Stimulated activated CD4-positive, alpha-beta T cell treated with anti-CD3 and anti-CD28 coated beads, Interleukin-12 subunit alpha, Interleukin-12 subunit beta, amount 100 ng/mL, for 24 hours (primary cell): Measurements from ENCODE around the gene COLEC11.
"Not testable (repeated sequence)": the region's sequence is repeated elsewhere in the genome, so short reads cannot be mapped to it uniquely, and the experiment has no call there.

Source experiments
- DNase-seq, 2 experiments: peaks; one replicate each; pipeline ENCODE4 v3.0.0-alpha.2; 2020; ENCODE audit warnings: low read depth in 2 of 2

COLEC11 gene

GRCh38 chr2:3594493-3595281 lies at the start of gene COLEC11:
Gene COLEC11, plus strand, starts transcription at chr2:3595112. Its CDS starts 9,229 bp downstream, at chr2:3604341.
- no peak for DNase-seq

GRCh38 chr2:3545788-3546478 lies 49.0 kb upstream of the COLEC11 start:
- DNase-seq, result no peak

- DNase-seq, result no peak
These were observed 47.0 kb upstream of the COLEC11 start for GRCh38 chr2:3547915-3548314.

GRCh38 chr2:3553946-3554345 lies 41.0 kb upstream of the COLEC11 start:
- no peak for DNase-seq

GRCh38 chr2:3557639-3558204 lies 37.2 kb upstream of the COLEC11 start:
- no peak for DNase-seq

- peak; percentile 99 for DNase-seq
These were observed 36.5 kb upstream of the COLEC11 start, which contains the start of gene RNASEH1 for GRCh38 chr2:3558205-3559014. Gene RNASEH1, minus strand, starts transcription at chr2:3558333. Its CDS starts 73 bp downstream, at chr2:3558260.

GRCh38 chr2:3563521-3563976 lies 31.4 kb upstream of the COLEC11 start:
- DNase-seq, result no peak

- DNase-seq, result no peak
These were observed 29.8 kb upstream of the COLEC11 start for GRCh38 chr2:3565117-3565516.

GRCh38 chr2:3566806-3567205 lies 28.1 kb upstream of the COLEC11 start:
- no peak for DNase-seq

- not testable (repeated sequence) for DNase-seq
These were observed 25.3 kb upstream of the COLEC11 start for GRCh38 chr2:3569656-3570055.

- no peak for DNase-seq
These were observed 23.6 kb upstream of the COLEC11 start for GRCh38 chr2:3571284-3571683.

- no peak for DNase-seq
These were observed 22.3 kb upstream of the COLEC11 start for GRCh38 chr2:3572620-3573019.

GRCh38 chr2:3574155-3574554 lies 20.8 kb upstream of the COLEC11 start:
- no peak for DNase-seq

GRCh38 chr2:3575534-3576262 lies 19.2 kb upstream of the COLEC11 start:
- DNase-seq, result no peak

- DNase-seq, result not testable (repeated sequence)
These were observed 18.7 kb upstream of the COLEC11 start for GRCh38 chr2:3576263-3576630.

- DNase-seq, result no peak
These were observed 15.9 kb upstream of the COLEC11 start for GRCh38 chr2:3578987-3579386.

GRCh38 chr2:3580449-3580848 lies 14.5 kb upstream of the COLEC11 start:
- no peak for DNase-seq

- DNase-seq, result no peak
These were observed 13.3 kb upstream of the COLEC11 start for GRCh38 chr2:3581367-3582262.

GRCh38 chr2:3584076-3584475 lies 10.8 kb upstream of the COLEC11 start:
- no peak for DNase-seq

- no peak for DNase-seq
These were observed 10.2 kb upstream of the COLEC11 start for GRCh38 chr2:3584608-3585260.
